ENCODE results near the gene AUH.

DNA sequence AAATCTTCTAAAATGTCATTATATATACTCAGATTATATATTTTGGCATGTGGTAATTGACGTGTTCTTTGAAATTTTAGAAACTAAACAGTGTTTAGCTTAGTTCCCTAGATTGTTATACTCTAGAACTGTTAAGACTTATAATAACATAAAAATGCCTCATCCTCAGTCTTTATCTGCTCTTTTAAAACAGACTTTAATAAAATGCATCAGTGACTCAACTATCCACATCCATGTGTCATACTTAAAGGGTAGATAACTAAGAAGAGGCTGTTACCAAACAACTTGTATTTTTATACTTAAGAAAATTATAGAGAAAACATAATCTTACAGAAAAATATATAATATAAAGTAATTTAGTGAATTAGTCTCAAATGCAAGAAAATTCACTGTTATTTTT lies 46.8 kb upstream of the AUH start:
- no peak for TF ChIP-seq POLR2AphosphoS5 (IDR thresholded peaks at IDR 0.05; ENCODE audit: borderline replicate concordance, low read depth, low read length)
- TF ChIP-seq EZH2 (IDR thresholded peaks at IDR 0.05), result no peak
